IMR-90 (cell line): ENCODE data around the gene ZNF521. TPM values are rescaled to one million over a fixed set of nuclear protein-coding genes. Genes with fewer than 3 reads are reported as not detected.

ENCODE experiments used
- ATAC-seq: fragments of 200-7000 bp; cut with Tn5 transposase; 2 replicates; pipeline ENCODE4 v1.9.1; 2020; ENCODE audit warnings: low read depth, mild to moderate bottlenecking, moderate library complexity
- BruUV-seq: library from RNA; stranded (reverse); fragments of 400-500 nt; replicated peaks from 2 replicates; lab custom pipeline; 2021; lab: Mats Ljungman, UMichigan
- CTCF ChIA-PET: fragments of 300-600 bp; formaldehyde crosslinking; extraction: SDS; loops from one replicate; lab custom pipeline; 2021; ENCODE audit warnings: antibody characterized with exemption; lab: Yijun Ruan, JAX
- POLR2A ChIA-PET: fragments of 300-600 bp; sonication (Branson Sonifier 250); formaldehyde crosslinking; loops from one replicate; lab custom pipeline; 2022; ENCODE audit warnings: antibody characterized with exemption; ENCODE audit not compliant: unreplicated experiment; lab: Charles Lee
- DNase-seq: peaks from one replicate; pipeline ENCODE4 v3.0.0; 2013
- H2AFZ ChIP-seq: replicated peaks from 2 replicates; pipeline ENCODE3; 2013; ENCODE audit warnings: low read length, mild to moderate bottlenecking; ENCODE audit not compliant: poor library complexity
- H2AK5ac ChIP-seq: 2 replicates; pipeline ENCODE4 v1.6.1; 2013; ENCODE audit warnings: low read depth, low read length, inconsistent platforms
- H2AK9ac ChIP-seq: replicated peaks from 2 replicates; pipeline ENCODE3; 2013; ENCODE audit warnings: mild to moderate bottlenecking, low read depth, low read length, moderate library complexity; ENCODE audit not compliant: poor library complexity
- H2BK120ac ChIP-seq: 2 replicates; pipeline ENCODE4 v1.6.1; 2013; ENCODE audit warnings: low read depth, low read length, inconsistent platforms
- H2BK15ac ChIP-seq: 3 replicates; pipeline ENCODE4 v1.6.1; 2013; ENCODE audit warnings: low read depth, low read length, inconsistent platforms
- H2BK20ac ChIP-seq: 2 replicates; pipeline ENCODE4 v1.6.1; 2013; ENCODE audit warnings: low read depth, mild to moderate bottlenecking, inconsistent platforms, low read length, moderate library complexity
- H2BK5ac ChIP-seq: 2 replicates; pipeline ENCODE4 v1.6.1; 2013; ENCODE audit warnings: mild to moderate bottlenecking, low read depth, low read length, inconsistent platforms; ENCODE audit not compliant: poor library complexity, severe bottlenecking
- H3K14ac ChIP-seq: replicated peaks from 2 replicates; pipeline ENCODE4 v1.6.1; 2013; ENCODE audit warnings: low read depth, low read length, inconsistent platforms
- H3K18ac ChIP-seq: 2 replicates; pipeline ENCODE4 v1.6.1; 2013; ENCODE audit warnings: low read depth, low read length, control low read depth
- H3K23ac ChIP-seq: 2 replicates; pipeline ENCODE4 v1.6.1; 2013; ENCODE audit warnings: low read depth, low read length, inconsistent platforms
- H3K27ac ChIP-seq: 2 replicates; pipeline ENCODE4 v1.5.1; 2013; ENCODE audit warnings: mild to moderate bottlenecking, control low read depth, low read length; ENCODE audit not compliant: insufficient read depth
- H3K27me3 ChIP-seq: 2 replicates; pipeline ENCODE4 v1.6.1; 2013; ENCODE audit warnings: low read length; ENCODE audit not compliant: control insufficient read depth, insufficient read depth
- H3K36me3 ChIP-seq: 2 replicates; pipeline ENCODE4 v1.6.1; 2013; ENCODE audit warnings: low read length, mixed read lengths; ENCODE audit not compliant: control insufficient read depth, insufficient read depth
- H3K4ac ChIP-seq: 2 replicates; pipeline ENCODE4 v1.6.1; 2013; ENCODE audit warnings: low read depth, low read length, inconsistent platforms
- H3K4me1 ChIP-seq: 2 replicates; pipeline ENCODE4 v1.6.1; 2013; ENCODE audit warnings: low read length, mixed read lengths; ENCODE audit not compliant: control insufficient read depth, insufficient read depth
- H3K4me2 ChIP-seq: 2 replicates; pipeline ENCODE4 v1.6.1; 2013; ENCODE audit warnings: low read depth, mild to moderate bottlenecking, control low read depth, low read length, moderate library complexity
- H3K4me3 ChIP-seq: 2 replicates; pipeline ENCODE4 v1.5.1; 2013; ENCODE audit warnings: low read depth, mild to moderate bottlenecking, control low read depth, low read length, moderate library complexity; ENCODE audit not compliant: insufficient read depth
- H3K56ac ChIP-seq: 2 replicates; pipeline ENCODE4 v1.6.1; 2013; ENCODE audit warnings: low read length, inconsistent platforms; ENCODE audit not compliant: insufficient read depth; ENCODE audit errors: extremely low read depth
- H3K79me1 ChIP-seq, 2 experiments: 2 replicates each; pipeline ENCODE4 v1.6.1; 2013; ENCODE audit warnings: low read length in 2 of 2, inconsistent platforms in 1 of 2, low read depth in 1 of 2
- H3K9ac ChIP-seq: 2 replicates; pipeline ENCODE4 v1.6.1; 2013; ENCODE audit warnings: low read depth, low read length, control low read depth
- H3K9me1 ChIP-seq: 2 replicates; pipeline ENCODE4 v1.6.1; 2013; ENCODE audit warnings: low read length, inconsistent platforms; ENCODE audit not compliant: insufficient read depth
- H3K9me3 ChIP-seq: 2 replicates; pipeline ENCODE4 v1.6.1; 2013; ENCODE audit warnings: low read length; ENCODE audit not compliant: control insufficient read depth, insufficient read depth
- H4K20me1 ChIP-seq: 2 replicates; pipeline ENCODE4 v1.6.1; 2013; ENCODE audit warnings: low read length, inconsistent platforms; ENCODE audit not compliant: insufficient read depth
- H4K5ac ChIP-seq: 2 replicates; pipeline ENCODE4 v1.6.1; 2013; ENCODE audit warnings: mild to moderate bottlenecking, low read depth, low read length, control low read depth
- H4K8ac ChIP-seq, 2 experiments: 2 replicates each; pipeline ENCODE4 v1.6.1; 2013; ENCODE audit warnings: low read depth in 2 of 2, low read length in 2 of 2, control low read depth in 1 of 2, inconsistent platforms in 1 of 2
- H4K91ac ChIP-seq: 2 replicates; pipeline ENCODE4 v1.6.1; 2013; ENCODE audit warnings: low read depth, low read length, inconsistent platforms; ENCODE audit not compliant: insufficient read depth
- BHLHE40 ChIP-seq: fragments of 150-350 bp; IDR thresholded peaks from 2 replicates; pipeline ENCODE4 v1.6.1; 2016; ENCODE audit warnings: mild to moderate bottlenecking, low read depth, low read length
- CEBPB ChIP-seq: IDR thresholded peaks from 2 replicates; pipeline ENCODE4 v1.6.1; 2012; ENCODE audit warnings: low read depth, low read length, improper control_type of control experiment
- CHD1 ChIP-seq: IDR thresholded peaks from 2 replicates; pipeline ENCODE4 v1.6.1; 2012; ENCODE audit warnings: low read depth, low read length, improper control_type of control experiment
- CTCF ChIP-seq: conservative IDR thresholded peaks from 2 replicates; pipeline ENCODE4 v1.5.1; 2012; ENCODE audit warnings: mild to moderate bottlenecking, low read depth, low read length, improper control_type of control experiment
- ELK1 ChIP-seq: fragments of 150-350 bp; IDR thresholded peaks from 2 replicates; pipeline ENCODE4 v1.6.1; 2016; ENCODE audit warnings: low read depth, mild to moderate bottlenecking, low read length, moderate library complexity, borderline replicate concordance
- FOS ChIP-seq: fragments of 150-350 bp; IDR thresholded peaks from 2 replicates; pipeline ENCODE4 v1.6.1; 2016; ENCODE audit warnings: low read depth, low read length
- MAFK ChIP-seq: IDR thresholded peaks from 2 replicates; pipeline ENCODE4 v1.6.1; 2012; ENCODE audit warnings: low read depth, low read length, improper control_type of control experiment
- MAZ ChIP-seq: IDR thresholded peaks from 2 replicates; pipeline ENCODE4 v1.6.1; 2012; ENCODE audit warnings: low read depth, mild to moderate bottlenecking, low read length, improper control_type of control experiment, moderate library complexity, borderline replicate concordance
- MXI1 ChIP-seq: IDR thresholded peaks from 2 replicates; pipeline ENCODE4 v1.6.1; 2012; ENCODE audit warnings: low read depth, mild to moderate bottlenecking, low read length, moderate library complexity, borderline replicate concordance
- NFE2L2 ChIP-seq: fragments of 150-350 bp; IDR thresholded peaks from 2 replicates; pipeline ENCODE4 v1.6.1; 2016; ENCODE audit warnings: low read depth, mild to moderate bottlenecking, low read length
- POLR2A ChIP-seq: IDR thresholded peaks from 2 replicates; pipeline ENCODE4 v1.6.1; 2012; ENCODE audit warnings: mild to moderate bottlenecking, low read depth, low read length
- RCOR1 ChIP-seq: IDR thresholded peaks from 2 replicates; pipeline ENCODE4 v1.6.1; 2012; ENCODE audit warnings: mild to moderate bottlenecking, low read length, improper control_type of control experiment; ENCODE audit not compliant: insufficient replicate concordance
- RFX5 ChIP-seq: IDR thresholded peaks from 2 replicates; pipeline ENCODE4 v1.8.0; 2012; ENCODE audit warnings: low read depth, mild to moderate bottlenecking, low read length, moderate library complexity
- SMC3 ChIP-seq: fragments of 150-350 bp; IDR thresholded peaks from 2 replicates; pipeline ENCODE4 v1.6.1; 2016; ENCODE audit warnings: low read depth, mild to moderate bottlenecking, antibody characterized with exemption, low read length, moderate library complexity
- USF2 ChIP-seq: fragments of 150-350 bp; IDR thresholded peaks from 2 replicates; pipeline ENCODE4 v1.6.1; 2017; ENCODE audit warnings: mild to moderate bottlenecking, antibody characterized with exemption, low read length, low read depth
- WGBS, 2 experiments: methylation state at CpG; one replicate each; pipeline versions ENCODE4 v1.1.5 to v1.1.7; 2013; ENCODE audit warnings: missing lambda C conversion rate in 2 of 2; ENCODE audit not compliant: insufficient read length in 1 of 2; ENCODE audit errors: extremely low coverage in 2 of 2; 5-methylcytosine and 5-hydroxymethylcytosine counted together
- dilution Hi-C: fragments of 300-500 bp; cut with HindIII; formaldehyde crosslinking; loops from one replicate; pipeline ENCODE4 v1.14.3; 2018; ENCODE audit warnings: low sequenced_read_pairs; ENCODE audit not compliant: unreplicated experiment
- in situ Hi-C: fragments of 300-500 bp; cut with MboI; formaldehyde crosslinking; loops from 3 replicates; pipeline ENCODE4 v1.14.3; 2019; ENCODE audit warnings: low sequenced_read_pairs, inconsistent platforms, mixed read lengths
- intact Hi-C: fragments of 100-400 bp; cut with micrococcal nuclease; formaldehyde crosslinking; loops from 2 replicates; pipeline ENCODE4 v1.10.0; 2022
- polyA plus RNA-seq, 3 experiments: library from polyadenylated mRNA; depleted of rRNA; stranded (reverse); fragments of >200 nt; gene quantifications; 2 replicates each; pipeline ENCODE4 v1.2.3, GENCODE V29; 2012; ENCODE audit warnings: low replicate concordance in 1 of 3
- total RNA-seq: library from RNA; depleted of rRNA; stranded (reverse); fragments of >200 nt; gene quantifications from 2 replicates; pipeline ENCODE4 v1.2.3, GENCODE V29; 2012

ZNF521 gene
- total and polyA plus RNA-seq, 2 of the 4 experiments (the other 2 are of a cell fraction), result 21.5 to 59.3 TPM

- no peak overlapping the region for H3K4me2 ChIP-seq
- H3K56ac ChIP-seq, result no peak overlapping the region
- H2AK9ac ChIP-seq, result no peak overlapping the region
- no CpG with 5 or more reads among the region's 4 CpGs for WGBS, 2 experiments
- TF ChIP-seq ELK1 (no peak), RCOR1 (no peak), MAZ (no peak), USF2 (no peak), FOS (no peak), SMC3 (no peak), CHD1 (no peak), CTCF (no peak), CEBPB (no peak), RFX5 (no peak), NFE2L2 (no peak), POLR2A (no peak), BHLHE40 (no peak), MXI1 (no peak), MAFK (no peak)
- dilution Hi-C loops (no loop called here), intact Hi-C loops (no loop called here), in situ Hi-C loops (no loop called here)
- no peak overlapping the region for H2BK5ac ChIP-seq
- CTCF ChIA-PET, result no interaction called here
- no peak overlapping the region for H2AFZ ChIP-seq
- DNase-seq, result no peak
- no peak overlapping the region for H3K4ac ChIP-seq
- no peak overlapping the region for H3K4me3 ChIP-seq
- no peak for ATAC-seq
- no peaks in the 10 kb centered on the region; the same call in 1 of the 2 replicates for H3K4me1 ChIP-seq
- H4K8ac ChIP-seq, result no peak overlapping the region
- no peak overlapping the region for H2BK15ac ChIP-seq
- no peak overlapping the region for H2AK5ac ChIP-seq
- H3K23ac ChIP-seq, result no peak overlapping the region
- H3K18ac ChIP-seq, result no peak overlapping the region
- POLR2A ChIA-PET, result no interaction called here
- no peak overlapping the region for H3K27ac ChIP-seq
- H3K79me1 ChIP-seq, result no peaks in the 10 kb centered on the region
- H3K14ac ChIP-seq, result no peak overlapping the region
- H2BK20ac ChIP-seq, result no peak overlapping the region
- H4K20me1 ChIP-seq, result no peaks in the 10 kb centered on the region
- no peak overlapping the region for H3K9ac ChIP-seq
- H3K27me3 ChIP-seq, result peaks cover 5% of the 10 kb centered on the region; the same call in 1 of the 2 replicates
- H3K36me3 ChIP-seq, result no peaks in the 10 kb centered on the region
- no TSS peak for BruUV-seq
- no peak overlapping the region for H4K91ac ChIP-seq
- H3K9me1 ChIP-seq, result no peaks in the 10 kb centered on the region
- H2BK120ac ChIP-seq, result no peak overlapping the region
- no peaks in the 10 kb centered on the region for H3K9me3 ChIP-seq
- no peak overlapping the region for H4K5ac ChIP-seq
Measured at GRCh38 chr18:25043104-25043503, 308.9 kb downstream of the ZNF521 start.
